Activated CD8-positive, alpha-beta T cell treated with anti-CD3 and anti-CD28 coated beads, Interleukin-2, amount 10 ng/mL, durations not matched to agents 7 days and 5 days (primary cell): ENCODE results near the gene WNT10A. TPM values are rescaled to one million over a fixed set of nuclear protein-coding genes. Genes with fewer than 3 reads are reported as not detected.
"Not testable (repeated sequence)": the region's sequence is repeated elsewhere in the genome, so short reads cannot be mapped to it uniquely, and the experiment has no call there.

Experiments used
- ATAC-seq: fragments of 150-1000 bp; cut with Tn5 transposase; one replicate; pipeline ENCODE4 v1.10.0; 2021; ENCODE audit warnings: moderate library complexity
- CTCF ChIA-PET: fragments of 350-600 bp; sonication (Branson Sonifier 250); formaldehyde crosslinking; loops from one replicate; lab custom pipeline; 2021; ENCODE audit warnings: antibody characterized with exemption; lab: Charles Lee
- POLR2A ChIA-PET: fragments of 350-600 bp; sonication (Branson Sonifier 250); formaldehyde crosslinking; loops from one replicate; lab custom pipeline; 2021; ENCODE audit warnings: antibody characterized with exemption; lab: Charles Lee
- DNase-seq: peaks from one replicate; pipeline ENCODE4 v3.0.0-alpha.2; 2020
- H3K27ac Mint-ChIP-seq: one replicate; pipeline ENCODE4 v1.8.0; 2021; ENCODE audit warnings: mild to moderate bottlenecking, mixed read lengths
- H3K27me3 Mint-ChIP-seq: one replicate; pipeline ENCODE4 v1.8.0; 2021; ENCODE audit warnings: low read depth, mixed read lengths
- H3K36me3 Mint-ChIP-seq: one replicate; pipeline ENCODE4 v1.8.0; 2021; ENCODE audit warnings: low read depth, mixed read lengths
- H3K4me1 Mint-ChIP-seq: one replicate; pipeline ENCODE4 v1.8.0; 2021; ENCODE audit warnings: low read depth, mixed read lengths
- H3K4me3 Mint-ChIP-seq: one replicate; pipeline ENCODE4 v1.8.0; 2021; ENCODE audit warnings: mild to moderate bottlenecking, mixed read lengths
- H3K9me3 Mint-ChIP-seq: one replicate; pipeline ENCODE4 v1.8.0; 2022; ENCODE audit warnings: mixed read lengths; ENCODE audit not compliant: insufficient read depth
- total RNA-seq, 2 experiments: library from RNA; stranded (reverse); gene quantifications; one replicate each; pipeline ENCODE4 v1.2.3, GENCODE V29; 2021

WNT10A gene
- total RNA-seq, result not detected

DNA sequence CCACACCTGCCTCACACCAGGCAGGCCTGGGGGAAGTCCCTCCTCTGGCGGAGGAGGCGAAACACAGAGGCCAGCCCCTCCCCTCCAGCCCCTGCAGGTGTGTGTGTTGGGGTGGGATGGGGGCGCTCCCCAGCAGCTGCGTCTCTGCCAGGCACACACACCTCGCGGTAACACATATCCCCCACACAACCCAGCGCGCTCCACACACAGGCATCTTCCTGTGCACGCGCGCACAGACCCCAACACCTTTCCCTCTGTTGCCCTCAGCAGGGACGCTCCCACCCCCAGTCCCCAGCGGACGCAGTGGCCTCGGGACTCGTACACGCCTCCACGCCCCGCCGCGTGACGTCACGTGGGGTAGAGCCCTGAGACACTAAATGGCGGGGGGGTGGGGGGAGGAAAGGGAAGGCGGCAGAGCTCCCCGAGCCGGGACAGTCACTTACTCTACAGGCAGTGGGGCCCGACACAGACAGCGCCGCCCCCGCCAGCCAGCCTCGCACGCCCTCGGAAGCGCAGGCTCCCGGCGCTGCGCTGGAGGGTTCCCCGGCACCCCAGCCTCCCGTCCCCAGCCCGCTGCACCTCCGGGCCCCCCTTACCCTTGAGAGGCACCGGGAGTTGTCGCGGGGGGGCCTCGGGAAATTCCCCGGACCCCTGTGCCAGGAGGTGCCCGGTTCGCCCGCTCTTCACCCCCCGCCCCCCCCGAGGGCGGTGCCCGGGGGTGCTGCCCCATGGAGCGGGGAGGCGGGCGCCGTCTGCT, at the start of gene WNT10A:
TSS of gene WNT10A (plus strand) at position 751 of the 757 bp plus-strand sequence. CDS start 144 bp downstream, outside the sequence.
- no peaks in the 10 kb centered on the region for H3K9me3 Mint-ChIP-seq
- no peak within 1 kb of the TSS for H3K27ac Mint-ChIP-seq
- H3K4me3 Mint-ChIP-seq, result peak within 1 kb of the TSS; percentile 58
- DNase-seq (peak; percentile 55), ATAC-seq (peak; percentile 66)
- no peaks in the 10 kb centered on the region for H3K36me3 Mint-ChIP-seq
- CTCF ChIA-PET, result interaction anchor here (6.5 to 22.4 kb wide), 2 partner anchors 6 to 15 kb away, joined by 117 to 930 read pairs; no protein-coding TSS in a partner anchor
- POLR2A ChIA-PET, result interaction anchor here (1.3 to 4.2 kb wide), 2 partner anchors 12 to 17 kb away, joined by 3 to 31 read pairs; no protein-coding TSS in a partner anchor
- peaks cover 58% of the 10 kb centered on the region for H3K27me3 Mint-ChIP-seq
- H3K4me1 Mint-ChIP-seq, result peaks cover 24% of the 10 kb centered on the region

DNA sequence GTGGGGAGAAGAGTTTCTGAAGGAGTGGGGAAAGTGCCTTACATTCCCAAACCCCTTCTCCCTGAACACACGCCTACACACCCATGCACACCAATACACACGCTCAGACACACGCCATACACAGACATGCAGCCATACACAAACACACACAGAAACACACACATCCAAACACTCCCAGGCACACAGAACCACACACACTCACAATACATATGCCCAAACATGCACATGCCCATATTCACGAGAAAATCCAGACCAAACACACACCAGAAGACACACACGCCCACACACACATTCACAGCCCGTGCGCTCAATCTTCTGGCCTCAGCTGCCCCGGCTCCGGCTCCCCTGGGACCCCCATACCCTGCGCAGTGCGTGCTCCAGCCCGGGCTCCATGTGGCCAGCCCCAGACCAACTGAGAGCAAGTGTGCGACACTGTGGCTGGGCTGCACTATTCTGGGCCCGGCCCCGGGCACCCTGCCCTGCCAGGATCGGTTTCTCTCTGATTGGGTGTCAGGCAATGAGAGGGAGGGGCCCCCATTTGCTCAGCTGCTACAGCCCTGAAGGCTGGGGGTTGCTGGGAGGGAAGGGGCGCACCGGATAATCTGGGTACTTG, 49.2 kb upstream of the WNT10A start, which contains the start of gene PRKAG3:
TSS of gene PRKAG3 (minus strand) at position 426 of the 613 bp plus-strand sequence.
- DNase-seq, result no peak
- Mint-ChIP-seq H3K9me3 (no peaks in the 10 kb centered on the region), H3K4me1 (no peaks in the 10 kb centered on the region), H3K27me3 (peaks cover 19% of the 10 kb centered on the region), H3K27ac (no peak within 1 kb of the TSS), H3K36me3 (no peaks in the 10 kb centered on the region), H3K4me3 (no peak within 1 kb of the TSS)
- ChIA-PET POLR2A (no interaction called here), CTCF (no interaction called here)
- no peak for ATAC-seq

DNA sequence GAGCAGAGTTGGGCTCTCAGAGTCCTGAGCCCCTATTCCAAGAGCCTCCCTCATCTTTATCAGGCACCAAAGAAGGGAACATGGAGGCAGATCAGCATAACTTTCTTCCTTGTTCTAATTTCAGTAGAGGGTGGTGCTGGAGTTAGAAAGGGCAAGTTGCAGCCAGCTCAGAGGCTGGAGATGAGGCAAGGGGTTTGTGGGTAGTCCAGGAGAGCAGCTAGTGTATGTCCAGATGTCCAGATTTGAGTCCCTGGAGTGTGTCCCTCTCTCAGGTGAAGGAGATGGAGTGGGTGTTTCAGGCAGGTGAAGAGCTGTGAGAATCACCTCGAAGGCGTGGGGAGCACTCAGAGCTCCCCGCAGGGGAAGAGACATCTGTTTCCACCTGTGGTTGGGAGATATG, 48.6 kb upstream of the WNT10A start:
- ChIA-PET CTCF (no interaction called here), POLR2A (no interaction called here)
- Mint-ChIP-seq H3K36me3 (no peaks in the 10 kb centered on the region), H3K9me3 (no peaks in the 10 kb centered on the region), H3K4me3 (no peak overlapping the region), H3K27me3 (peaks cover 22% of the 10 kb centered on the region), H3K4me1 (no peaks in the 10 kb centered on the region), H3K27ac (no peak overlapping the region)
- ATAC-seq (no peak), DNase-seq (no peak)

DNA sequence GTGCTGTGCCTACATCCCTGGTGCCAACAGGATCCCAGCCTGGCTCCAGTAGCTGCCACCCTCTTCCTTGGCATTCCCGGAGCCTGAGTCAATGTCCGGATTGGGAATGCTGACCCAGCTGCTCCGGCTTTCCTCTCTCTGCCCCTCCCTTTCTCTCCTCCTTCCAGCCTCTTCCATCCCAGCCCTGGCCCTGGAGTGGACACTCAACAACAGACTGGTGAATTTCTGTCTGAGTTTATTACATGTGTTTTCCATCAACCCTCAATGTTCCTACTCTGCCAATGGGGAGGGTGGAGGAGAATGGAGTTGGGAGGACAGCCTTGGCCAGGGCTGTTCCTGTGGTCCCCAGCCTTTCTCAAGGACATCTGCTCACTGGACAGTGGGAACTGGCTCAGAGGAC, 48.1 kb upstream of the WNT10A start:
- Mint-ChIP-seq H3K36me3 (no peaks in the 10 kb centered on the region), H3K27ac (no peak overlapping the region), H3K27me3 (peaks cover 25% of the 10 kb centered on the region), H3K9me3 (peaks cover 2% of the 10 kb centered on the region), H3K4me1 (no peaks in the 10 kb centered on the region), H3K4me3 (no peak overlapping the region)
- POLR2A ChIA-PET, result no interaction called here
- DNase-seq, result no peak
- no peak for ATAC-seq
- CTCF ChIA-PET, result no interaction called here

DNA sequence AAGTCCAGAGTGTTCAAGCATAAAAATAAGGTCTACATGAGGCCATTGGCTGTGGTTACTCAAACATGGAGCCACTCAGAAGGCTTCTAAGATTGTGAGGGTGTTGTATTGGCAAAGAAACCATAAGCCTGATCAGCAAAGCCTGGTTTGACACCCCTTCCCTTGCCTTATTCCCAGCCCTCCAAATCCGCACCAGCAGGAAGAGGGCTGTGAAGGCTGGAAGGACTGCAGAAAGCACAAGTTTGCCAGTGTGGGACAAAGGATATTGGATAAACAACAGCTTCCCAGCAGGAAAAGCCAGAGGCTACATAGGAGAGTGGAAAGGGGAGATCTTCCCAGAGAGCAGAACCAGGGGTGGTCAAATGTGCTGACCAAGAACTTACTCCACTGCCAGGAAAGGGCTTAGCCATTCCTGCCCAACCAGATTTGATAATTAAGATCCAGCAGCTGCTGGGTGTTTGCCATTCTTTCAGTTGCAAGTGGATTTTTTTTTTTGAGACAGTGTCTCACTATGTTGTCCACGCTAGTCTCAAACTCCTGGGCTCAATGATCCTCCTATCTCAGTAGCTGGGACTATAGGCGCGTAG, 47.5 kb upstream of the WNT10A start:
- no peak overlapping the region for H3K27ac Mint-ChIP-seq
- no peaks in the 10 kb centered on the region for H3K4me1 Mint-ChIP-seq
- no peak overlapping the region for H3K4me3 Mint-ChIP-seq
- no peak for ATAC-seq
- no peaks in the 10 kb centered on the region for H3K36me3 Mint-ChIP-seq
- POLR2A ChIA-PET, result no interaction called here
- no peak for DNase-seq
- H3K9me3 Mint-ChIP-seq, result peaks cover 4% of the 10 kb centered on the region
- peaks cover 30% of the 10 kb centered on the region for H3K27me3 Mint-ChIP-seq
- CTCF ChIA-PET, result interaction anchor here (1.0 kb wide), 1 partner anchor 18 kb away, joined by 4 read pairs; no protein-coding TSS in a partner anchor

DNA sequence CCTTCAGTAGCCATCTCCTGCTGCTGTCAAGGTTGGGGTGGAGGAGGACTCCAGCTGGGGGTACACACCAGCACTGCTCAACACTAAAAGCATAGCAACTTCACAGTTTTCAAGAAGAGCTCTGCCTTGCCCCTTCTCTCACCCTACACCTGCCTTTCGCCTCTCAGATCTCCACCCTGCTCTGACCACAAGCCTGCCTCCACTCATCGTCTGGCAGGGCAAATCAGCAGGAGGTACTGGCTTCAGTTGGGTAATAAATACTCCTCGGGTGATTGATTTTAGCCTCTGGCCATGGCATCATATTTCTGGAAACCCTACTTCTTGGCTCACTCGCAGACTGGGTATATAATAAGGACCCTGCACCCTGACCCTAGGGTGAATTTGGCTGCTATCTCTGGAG, 46.0 kb upstream of the WNT10A start:
- POLR2A ChIA-PET, result no interaction called here
- CTCF ChIA-PET, result no interaction called here
- H3K27me3 Mint-ChIP-seq, result peaks cover 40% of the 10 kb centered on the region

DNA sequence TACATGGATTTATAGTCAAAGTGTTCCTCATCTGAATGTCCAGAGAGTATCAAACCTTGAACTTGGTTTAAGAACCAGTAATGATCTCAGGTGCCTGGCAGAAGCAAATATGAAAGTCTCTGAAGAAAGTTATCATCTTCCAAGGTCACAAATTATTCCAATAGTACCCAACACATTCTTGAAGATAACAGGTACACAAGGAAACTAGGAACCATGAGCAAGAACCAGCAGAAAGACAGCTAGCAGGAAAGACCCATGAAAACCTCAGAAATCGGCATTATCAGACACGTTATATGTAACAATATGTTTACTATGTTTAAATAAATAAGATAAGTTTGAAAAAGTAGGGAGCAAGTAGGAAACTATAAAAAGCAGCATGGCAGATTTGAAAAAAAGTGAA, 43.2 kb upstream of the WNT10A start:
- Mint-ChIP-seq H3K36me3 (no peaks in the 10 kb centered on the region), H3K27me3 (peaks cover 41% of the 10 kb centered on the region), H3K4me1 (no peaks in the 10 kb centered on the region), H3K9me3 (peaks cover 4% of the 10 kb centered on the region), H3K4me3 (no peak overlapping the region), H3K27ac (no peak overlapping the region)
- DNase-seq (no peak), ATAC-seq (no peak)
- ChIA-PET POLR2A (no interaction called here), CTCF (interaction anchor here (0.8 to 2.9 kb wide), 2 partner anchors 10 to 158 kb away, joined by 3 to 11 read pairs; no protein-coding TSS in a partner anchor)

More for the DNA sequence above, 46.0 kb upstream of the WNT10A start:
- Mint-ChIP-seq H3K36me3 (no peaks in the 10 kb centered on the region), H3K4me1 (no peaks in the 10 kb centered on the region), H3K27ac (no peak overlapping the region), H3K4me3 (no peak overlapping the region), H3K9me3 (peaks cover 4% of the 10 kb centered on the region)
- no peak for DNase-seq
- ATAC-seq, result no peak

DNA sequence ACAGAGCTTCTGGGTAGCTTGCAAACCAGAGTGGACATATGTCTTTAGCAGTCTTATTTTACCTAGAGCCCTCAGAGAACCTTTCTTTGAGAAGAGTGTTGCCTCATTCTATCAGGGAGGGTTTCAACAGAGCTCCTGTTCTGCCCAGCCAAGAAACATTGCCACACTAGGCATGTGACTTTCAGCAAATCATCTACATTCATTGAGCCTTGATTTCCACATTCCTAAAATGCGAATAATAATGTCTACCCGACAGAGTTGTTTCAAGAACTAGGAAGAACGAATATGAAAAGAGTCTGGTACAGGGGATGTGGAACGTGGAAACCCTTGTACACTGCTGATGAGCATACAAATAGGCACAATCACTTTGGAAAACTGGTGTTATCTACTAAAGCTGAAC, 41.2 kb upstream of the WNT10A start:
- Mint-ChIP-seq H3K4me3 (no peak overlapping the region), H3K9me3 (peaks cover 4% of the 10 kb centered on the region), H3K4me1 (no peaks in the 10 kb centered on the region), H3K27ac (no peak overlapping the region), H3K36me3 (no peaks in the 10 kb centered on the region), H3K27me3 (peaks cover 35% of the 10 kb centered on the region)
- DNase-seq (no peak), ATAC-seq (no peak)
- CTCF ChIA-PET, result interaction anchor here (1.5 kb wide), 1 partner anchor 10 kb away, joined by 4 read pairs; no protein-coding TSS in a partner anchor
- POLR2A ChIA-PET, result no interaction called here

DNA sequence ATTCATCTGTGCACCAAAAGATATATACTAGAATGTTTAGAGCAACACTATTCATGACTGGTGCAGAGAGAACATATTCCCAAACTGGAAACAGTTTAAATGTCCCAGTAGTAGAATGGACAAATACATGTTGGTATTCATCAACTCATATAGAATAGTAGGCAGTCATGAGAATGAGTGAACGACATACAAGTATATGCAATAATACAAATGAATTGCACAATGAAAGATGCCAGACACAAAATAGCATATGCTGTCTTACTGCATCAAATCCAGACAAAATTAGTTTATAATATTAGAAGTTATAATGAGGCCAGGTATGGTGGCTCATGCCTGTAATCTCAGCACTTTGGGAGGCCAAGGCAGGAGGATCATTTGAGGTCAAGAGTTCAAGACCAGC, 40.8 kb upstream of the WNT10A start:
- POLR2A ChIA-PET, result no interaction called here
- no peak for DNase-seq

DNA sequence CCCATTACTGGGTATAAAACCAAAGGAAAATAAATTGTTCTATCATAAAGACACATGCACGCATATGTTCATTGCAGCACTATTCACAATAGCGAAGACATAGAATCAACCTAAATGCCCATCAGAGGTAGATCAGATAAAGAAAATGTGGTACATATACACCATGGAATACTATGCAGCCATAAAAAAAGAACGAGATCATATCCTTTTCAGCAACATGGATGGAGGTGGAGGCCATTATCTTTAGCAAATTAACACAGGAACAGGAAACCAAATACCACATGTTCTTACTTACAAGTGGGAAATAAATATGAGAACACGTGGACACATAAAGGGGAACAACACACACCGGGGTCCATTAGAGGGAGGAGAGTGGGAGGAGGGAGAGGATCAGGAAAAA, 36.3 kb upstream of the WNT10A start:
- H3K27me3 Mint-ChIP-seq, result peaks cover 10% of the 10 kb centered on the region
- ATAC-seq, H3K36me3 Mint-ChIP-seq, DNase-seq, POLR2A ChIA-PET, H3K4me1 Mint-ChIP-seq, H3K27ac Mint-ChIP-seq, CTCF ChIA-PET, H3K4me3 Mint-ChIP-seq, H3K9me3 Mint-ChIP-seq: not testable (repeated sequence)

More for the DNA sequence above, 40.8 kb upstream of the WNT10A start:
- no peak for ATAC-seq
- no peaks in the 10 kb centered on the region for H3K36me3 Mint-ChIP-seq
- CTCF ChIA-PET, result interaction anchor here (1.5 kb wide), 1 partner anchor 9 kb away, joined by 4 read pairs; no protein-coding TSS in a partner anchor
- no peaks in the 10 kb centered on the region for H3K4me1 Mint-ChIP-seq
- peaks cover 4% of the 10 kb centered on the region for H3K9me3 Mint-ChIP-seq
- H3K4me3 Mint-ChIP-seq, result no peak overlapping the region
- H3K27ac Mint-ChIP-seq, result no peak overlapping the region
- peaks cover 31% of the 10 kb centered on the region for H3K27me3 Mint-ChIP-seq

DNA sequence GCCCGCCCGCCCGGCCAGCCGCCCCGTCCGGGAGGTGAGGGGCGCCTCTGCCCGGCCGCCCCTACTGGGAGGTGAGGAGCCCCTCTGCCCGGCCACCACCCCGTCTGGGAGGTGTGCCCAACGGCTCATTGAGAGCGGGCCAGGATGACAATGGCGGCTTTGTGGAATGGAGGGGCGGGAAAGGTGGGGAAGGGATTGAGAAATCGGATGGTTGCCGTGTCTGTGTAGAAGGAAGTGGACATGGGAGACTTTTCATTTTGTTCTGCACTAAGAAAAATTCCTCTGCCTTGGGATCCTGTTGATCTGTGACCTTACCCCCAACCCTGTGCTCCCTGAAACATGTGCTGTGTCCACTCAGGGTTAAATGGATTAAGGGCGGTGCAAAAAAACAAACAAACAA, 33.7 kb upstream of the WNT10A start:
- not testable (repeated sequence) for H3K36me3 Mint-ChIP-seq, H3K9me3 Mint-ChIP-seq, ATAC-seq, H3K27ac Mint-ChIP-seq, H3K4me1 Mint-ChIP-seq, DNase-seq, H3K4me3 Mint-ChIP-seq, H3K27me3 Mint-ChIP-seq
- CTCF ChIA-PET, result interaction anchor here (0.5 to 7.2 kb wide), 48 partner anchors 9 to 701 kb away, joined by 3 to 83 read pairs (median 4); partner anchors contain the start of genes BCS1L, RNF25, STK36 and TTLL4
- POLR2A ChIA-PET, result interaction anchor here (0.6 kb wide), 1 partner anchor 188 kb away, joined by 3 read pairs; no protein-coding TSS in a partner anchor
